GM21447 (cell line): ENCODE measurements around the gene DAGLB.
A peak's percentile ranks its signal among the peaks of the same experiment; 100 is the strongest.
"Not testable (repeated sequence)": the region's sequence is repeated elsewhere in the genome, so short reads cannot be mapped to it uniquely, and the experiment has no call there.

Experiments used
- ATAC-seq: cut with Tn5 transposase; IDR thresholded peaks from one replicate; pipeline ENCODE4 v1.9.1; 2021; ENCODE audit not compliant: unreplicated experiment

DAGLB gene

GRCh38 chr7:6463609-6464008, 15.9 kb upstream of the DAGLB start:
- not testable (repeated sequence) for ATAC-seq

GRCh38 chr7:6461946-6462550, 14.3 kb upstream of the DAGLB start:
- ATAC-seq, result no peak

DNA sequence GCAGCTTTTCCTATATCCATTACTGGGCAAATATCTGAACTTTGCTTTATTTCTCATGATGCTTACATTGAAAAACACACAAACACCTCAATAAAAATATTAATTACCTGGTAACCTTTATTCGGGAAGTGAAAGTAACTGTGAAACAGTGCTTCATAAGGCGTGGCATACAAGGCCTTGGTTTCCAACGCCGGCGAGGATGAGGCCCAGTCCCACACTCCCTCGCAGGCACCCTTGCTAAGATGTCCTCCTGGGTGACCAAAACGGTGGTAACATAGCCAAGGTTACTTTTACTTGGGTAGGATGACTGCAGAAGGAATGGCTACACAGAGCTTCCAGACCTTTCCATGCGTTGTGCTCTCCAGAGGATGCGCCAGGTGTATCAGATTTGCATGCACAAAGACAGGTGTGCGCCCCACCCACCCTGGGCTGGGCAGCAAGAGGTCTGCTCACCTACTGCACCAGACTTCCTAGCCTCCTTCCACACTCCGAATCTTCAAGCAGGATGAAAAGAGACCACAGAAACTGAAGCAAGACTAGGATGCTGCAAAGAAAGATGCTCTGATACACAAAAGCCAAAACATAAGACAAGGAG, 13.3 kb upstream of the DAGLB start:
- ATAC-seq, result no peak

DNA sequence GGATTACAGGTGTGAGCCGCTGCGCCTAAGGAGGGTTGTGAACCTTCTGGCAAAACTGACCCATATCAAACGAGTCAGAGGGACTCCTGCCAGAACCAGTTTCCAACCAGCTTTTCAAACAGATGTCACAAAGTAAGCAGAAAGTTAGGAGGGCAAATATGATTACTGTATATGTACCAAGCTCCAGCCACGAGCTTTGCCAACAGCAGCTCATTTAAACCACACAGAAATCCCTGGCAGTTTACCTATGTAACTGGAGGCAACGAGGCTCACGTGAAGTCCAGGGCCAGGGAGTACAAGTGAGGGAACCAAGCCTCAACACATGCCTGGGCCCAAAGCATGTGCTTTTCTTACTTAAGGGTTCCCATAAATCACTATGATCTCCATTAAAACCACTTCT, 12.5 kb upstream of the DAGLB start:
- no peak for ATAC-seq

DNA sequence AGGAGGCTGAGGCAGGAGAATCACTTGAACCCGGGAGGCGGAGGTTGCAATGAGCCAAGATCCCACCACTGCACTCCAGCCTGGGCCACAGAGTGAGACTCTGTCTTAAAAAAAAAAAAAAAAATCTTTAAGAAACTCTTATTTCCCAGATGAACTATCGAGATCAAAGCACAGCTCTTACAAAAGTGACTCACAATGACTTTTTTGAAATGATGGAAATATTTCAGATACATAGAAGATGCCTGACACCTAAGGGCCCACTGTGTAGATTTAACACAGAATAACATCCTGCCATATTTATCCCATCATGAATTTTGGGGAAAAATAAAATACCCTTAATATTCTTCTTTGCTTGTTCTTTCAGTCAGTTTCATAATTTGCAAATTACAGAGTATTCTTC, 10.9 kb upstream of the DAGLB start:
- ATAC-seq, result not testable (repeated sequence)

- no peak for ATAC-seq
Observed at GRCh38 chr7:6453734-6454133, 6.0 kb upstream of the DAGLB start.

GRCh38 chr7:6451224-6451705, 3.5 kb upstream of the DAGLB start:
- no peak for ATAC-seq

DNA sequence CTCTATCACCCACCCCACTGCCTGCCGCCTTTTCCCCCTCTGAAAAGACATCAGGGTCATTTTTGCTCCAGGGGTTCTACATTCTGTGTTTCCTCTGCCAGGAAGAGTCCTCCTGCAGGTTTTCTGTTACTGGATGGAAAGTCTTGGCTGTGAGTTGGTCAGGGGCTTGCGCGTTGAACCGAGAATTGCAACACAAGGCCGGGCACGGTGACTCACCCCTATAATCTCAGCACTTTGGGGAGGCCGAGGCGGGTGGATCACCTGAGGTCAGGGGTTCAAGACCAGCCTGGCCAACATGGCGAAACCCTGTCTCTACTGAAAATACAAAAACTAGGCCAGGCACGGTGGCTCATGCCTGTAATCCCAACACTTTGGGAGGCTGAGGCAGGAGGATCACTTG, 2.8 kb upstream of the DAGLB start:
- ATAC-seq, result not testable (repeated sequence)

GRCh38 chr7:6449884-6450283, 2.1 kb upstream of the DAGLB start:
- not testable (repeated sequence) for ATAC-seq

GRCh38 chr7:6448943-6449543, 1.3 kb upstream of the DAGLB start:
- ATAC-seq, result no peak

DNA sequence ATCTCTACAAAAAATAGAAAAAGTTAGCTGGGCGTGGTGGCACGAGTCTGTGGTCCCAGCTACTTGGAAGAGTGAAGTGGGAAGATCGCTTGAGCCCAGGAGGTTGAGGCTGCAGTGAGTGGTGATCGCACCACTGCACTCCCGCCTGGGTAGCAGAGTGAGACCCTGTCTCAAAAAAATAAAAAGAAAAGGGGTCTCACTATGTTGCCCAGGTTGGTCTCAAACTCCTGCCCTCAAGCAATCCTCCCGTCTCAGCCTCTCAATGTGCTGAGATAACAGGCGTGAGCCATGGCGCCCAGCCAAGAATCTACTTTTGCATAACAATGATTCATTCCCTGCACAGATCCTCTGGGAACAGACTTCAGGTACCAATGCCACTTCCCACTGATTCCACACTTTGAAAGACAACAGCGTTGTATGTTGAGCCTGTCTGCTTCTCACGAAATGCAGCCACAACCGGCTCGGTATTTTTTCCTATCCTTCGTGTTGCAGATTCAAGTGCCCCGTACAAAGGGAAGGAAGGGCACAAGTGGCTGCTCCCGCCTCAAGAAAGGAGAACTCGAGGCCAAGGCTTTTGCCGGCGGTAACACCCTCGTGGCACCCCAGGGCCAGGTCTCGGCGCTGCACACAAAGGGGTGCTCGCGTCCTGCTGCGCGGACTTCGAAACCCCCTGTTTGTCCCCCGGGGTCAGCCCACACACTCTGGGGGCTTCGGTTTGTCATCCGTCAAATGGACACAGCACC, 745 bp downstream of the DAGLB start:
- peak; percentile 46 for ATAC-seq

- ATAC-seq, result no peak
Observed at GRCh38 chr7:6444516-6445269, 3.1 kb downstream of the DAGLB start.

DNA sequence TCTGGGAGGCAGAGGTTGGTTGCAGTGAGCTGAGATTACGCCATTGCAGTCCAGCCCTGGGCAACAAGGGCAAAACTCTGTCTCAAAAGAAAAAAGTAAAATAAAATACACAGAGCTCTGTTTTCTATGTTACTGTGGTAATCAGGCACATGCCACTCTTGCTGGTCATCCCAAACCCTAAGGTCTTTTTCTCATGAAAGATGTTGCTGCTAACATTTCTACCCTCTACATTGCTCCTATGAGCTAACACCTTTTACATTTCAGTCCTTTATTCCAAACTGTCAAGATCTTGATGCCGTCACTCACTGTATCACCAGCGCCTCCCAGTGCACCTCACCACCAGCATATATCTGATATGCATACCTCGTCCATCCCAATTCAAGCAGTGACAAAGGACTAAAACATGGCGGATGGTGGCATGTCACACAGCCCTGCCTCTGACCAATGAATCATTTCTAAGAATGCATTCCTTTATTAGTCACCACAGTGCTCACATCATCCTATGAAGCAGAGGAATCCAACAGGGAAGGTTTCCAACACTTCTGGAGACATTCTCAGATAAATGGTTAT, 4.3 kb downstream of the DAGLB start:
- no peak for ATAC-seq

- ATAC-seq, result no peak
Observed at GRCh38 chr7:6442114-6442513, 5.6 kb downstream of the DAGLB start.

DNA sequence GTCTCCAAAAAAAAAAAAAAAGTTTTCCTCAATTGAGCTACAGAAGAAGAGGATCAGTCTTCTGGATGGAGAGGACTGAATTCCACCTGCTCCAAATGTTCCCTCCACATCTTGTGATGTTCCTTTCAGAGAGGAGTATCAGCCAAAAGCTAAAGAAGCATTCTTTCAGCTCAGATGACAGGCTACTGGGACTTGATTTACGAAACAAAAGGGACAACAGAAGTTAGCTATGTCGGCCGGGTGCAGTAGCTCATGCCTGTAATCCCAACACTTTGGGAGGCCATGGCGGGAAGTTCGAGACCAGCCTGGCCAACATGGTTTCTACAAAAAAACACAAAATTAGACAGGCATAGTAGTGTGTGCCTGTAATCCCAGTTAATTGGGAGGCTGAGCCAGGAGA, 7.4 kb downstream of the DAGLB start:
- no peak for ATAC-seq

DNA sequence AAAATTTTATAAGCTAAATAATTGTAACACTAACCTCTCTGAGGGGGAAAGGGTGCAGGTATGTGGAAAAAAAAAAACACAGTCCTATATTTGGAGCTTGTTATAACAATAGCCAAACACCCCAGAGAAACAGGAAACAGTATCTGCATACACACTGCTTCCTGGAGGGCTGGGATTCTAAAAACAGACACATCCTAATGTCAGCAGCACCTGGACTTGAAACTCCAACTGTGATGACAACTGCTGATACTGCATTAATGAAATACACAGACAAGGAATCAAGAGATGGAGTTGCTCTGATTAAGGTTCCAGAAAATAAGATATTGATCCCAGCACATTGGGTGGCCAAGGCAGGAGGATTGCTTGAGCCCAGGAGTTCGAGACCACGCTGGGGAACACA, 9.3 kb downstream of the DAGLB start:
- no peak for ATAC-seq

DNA sequence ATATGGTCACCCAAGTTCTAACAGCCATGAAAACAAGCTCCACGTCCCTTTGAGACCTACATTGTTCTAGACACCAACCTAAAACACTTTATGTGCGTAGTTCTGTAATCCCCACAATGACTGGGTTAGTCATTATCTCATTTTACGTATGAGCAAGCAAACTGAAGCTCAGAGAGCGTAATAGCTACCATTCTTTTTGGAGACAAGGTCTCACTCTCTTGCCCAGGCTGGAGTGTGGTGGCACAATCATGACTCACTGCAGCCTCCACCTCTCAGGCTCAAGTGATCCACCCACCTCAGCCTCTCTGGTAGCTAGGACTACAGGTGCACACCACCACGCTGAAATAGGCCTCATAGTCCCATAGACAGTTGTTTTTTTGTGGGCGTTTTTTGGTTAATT, 10.5 kb downstream of the DAGLB start:
- ATAC-seq, result no peak

- ATAC-seq, result peak; percentile 60
Observed at GRCh38 chr7:6436385-6436685, 11.4 kb downstream of the DAGLB start.

- ATAC-seq, result peak; percentile 79
Observed at GRCh38 chr7:6435486-6436384, 12.0 kb downstream of the DAGLB start.
